HL-60 (cell line): ENCODE results near the gene PLCB1.

Experiments used
- DNase-seq, 2 experiments: peaks; one replicate each; pipeline ENCODE4 v3.0.0-alpha.2; 2010 to 2020; ENCODE audit warnings: low read depth in 1 of 2, low spot score in 1 of 2
- H3K27ac ChIP-seq: fragments of 250-450 bp; sonication (Bioruptor Pico); replicated peaks from 2 replicates; pipeline ENCODE4 v1.5.1; 2020; ENCODE audit warnings: mild to moderate bottlenecking, moderate library complexity
- H3K27me3 ChIP-seq: fragments of 250-450 bp; sonication (Bioruptor Pico); 2 replicates; pipeline ENCODE4 v1.5.1; 2021; ENCODE audit warnings: mild to moderate bottlenecking, moderate library complexity; ENCODE audit not compliant: insufficient read depth, poor library complexity, severe bottlenecking
- H3K4me3 ChIP-seq: replicated peaks from 2 replicates; pipeline ENCODE4 v1.5.1; 2011; ENCODE audit warnings: mild to moderate bottlenecking, control low read depth, low read length; ENCODE audit not compliant: insufficient read depth
- GABPA ChIP-seq: IDR thresholded peaks from 2 replicates; pipeline ENCODE4 v1.6.1; 2012; ENCODE audit warnings: low read depth
- POLR2AphosphoS5 ChIP-seq: IDR thresholded peaks from 2 replicates; pipeline ENCODE4 v1.6.1; 2012; ENCODE audit warnings: low read depth
- SPI1 ChIP-seq: IDR thresholded peaks from 2 replicates; pipeline ENCODE4 v1.6.1; 2012; ENCODE audit warnings: low read depth, mild to moderate bottlenecking, borderline replicate concordance
- TF ChIP-seq, protein P1 (sequence below): IDR thresholded peaks from 2 replicates; pipeline ENCODE4 v1.6.1; 2012; ENCODE audit warnings: low read depth; ENCODE audit not compliant: insufficient replicate concordance
- TF ChIP-seq, protein P2 (sequence below): IDR thresholded peaks from one replicate; pipeline ENCODE4 v1.5.1; 2011; ENCODE audit warnings: low read length, control low read depth, inconsistent platforms; ENCODE audit not compliant: insufficient read depth

PLCB1 gene

DNA sequence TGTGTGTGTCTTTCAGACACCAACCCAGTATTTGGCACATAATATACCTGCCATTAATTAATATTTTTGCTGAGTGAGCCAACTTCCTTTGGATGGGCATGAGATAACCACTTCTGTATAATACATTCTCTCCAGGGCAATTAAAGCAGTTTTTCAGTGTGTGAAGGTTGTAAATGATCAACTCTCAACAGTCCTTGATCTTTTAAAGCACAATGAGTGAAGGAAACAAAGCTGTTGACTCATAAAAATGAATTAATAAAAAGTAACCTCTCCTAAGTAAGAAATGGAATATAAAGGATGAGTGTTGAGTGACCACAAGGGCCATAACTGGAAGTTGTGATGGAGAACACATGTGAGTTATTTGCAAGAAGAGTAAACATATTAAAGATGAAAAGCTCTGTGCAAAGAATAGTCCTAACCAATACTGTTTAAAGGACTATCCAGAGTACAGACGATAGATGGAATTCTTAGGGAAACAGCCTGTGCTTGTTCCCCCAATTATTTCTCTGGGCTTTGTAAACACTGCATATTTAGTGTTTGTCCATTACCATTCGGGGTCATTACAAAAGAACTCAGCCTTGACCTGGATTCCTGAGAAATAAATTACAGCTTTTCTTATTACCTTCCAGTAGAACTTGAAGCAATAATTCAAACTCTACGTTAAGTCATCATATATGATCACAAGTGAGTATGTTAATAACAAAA is 446.2 kb downstream of the PLCB1 start:
- DNase-seq = no peak
- no peaks in the 10 kb centered on the region for H3K27me3 ChIP-seq
- no peak overlapping the region for H3K4me3 ChIP-seq
- no peak overlapping the region for H3K27ac ChIP-seq
- TF ChIP-seq, protein P1, sequence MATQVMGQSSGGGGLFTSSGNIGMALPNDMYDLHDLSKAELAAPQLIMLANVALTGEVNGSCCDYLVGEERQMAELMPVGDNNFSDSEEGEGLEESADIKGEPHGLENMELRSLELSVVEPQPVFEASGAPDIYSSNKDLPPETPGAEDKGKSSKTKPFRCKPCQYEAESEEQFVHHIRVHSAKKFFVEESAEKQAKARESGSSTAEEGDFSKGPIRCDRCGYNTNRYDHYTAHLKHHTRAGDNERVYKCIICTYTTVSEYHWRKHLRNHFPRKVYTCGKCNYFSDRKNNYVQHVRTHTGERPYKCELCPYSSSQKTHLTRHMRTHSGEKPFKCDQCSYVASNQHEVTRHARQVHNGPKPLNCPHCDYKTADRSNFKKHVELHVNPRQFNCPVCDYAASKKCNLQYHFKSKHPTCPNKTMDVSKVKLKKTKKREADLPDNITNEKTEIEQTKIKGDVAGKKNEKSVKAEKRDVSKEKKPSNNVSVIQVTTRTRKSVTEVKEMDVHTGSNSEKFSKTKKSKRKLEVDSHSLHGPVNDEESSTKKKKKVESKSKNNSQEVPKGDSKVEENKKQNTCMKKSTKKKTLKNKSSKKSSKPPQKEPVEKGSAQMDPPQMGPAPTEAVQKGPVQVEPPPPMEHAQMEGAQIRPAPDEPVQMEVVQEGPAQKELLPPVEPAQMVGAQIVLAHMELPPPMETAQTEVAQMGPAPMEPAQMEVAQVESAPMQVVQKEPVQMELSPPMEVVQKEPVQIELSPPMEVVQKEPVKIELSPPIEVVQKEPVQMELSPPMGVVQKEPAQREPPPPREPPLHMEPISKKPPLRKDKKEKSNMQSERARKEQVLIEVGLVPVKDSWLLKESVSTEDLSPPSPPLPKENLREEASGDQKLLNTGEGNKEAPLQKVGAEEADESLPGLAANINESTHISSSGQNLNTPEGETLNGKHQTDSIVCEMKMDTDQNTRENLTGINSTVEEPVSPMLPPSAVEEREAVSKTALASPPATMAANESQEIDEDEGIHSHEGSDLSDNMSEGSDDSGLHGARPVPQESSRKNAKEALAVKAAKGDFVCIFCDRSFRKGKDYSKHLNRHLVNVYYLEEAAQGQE = no peak

DNA sequence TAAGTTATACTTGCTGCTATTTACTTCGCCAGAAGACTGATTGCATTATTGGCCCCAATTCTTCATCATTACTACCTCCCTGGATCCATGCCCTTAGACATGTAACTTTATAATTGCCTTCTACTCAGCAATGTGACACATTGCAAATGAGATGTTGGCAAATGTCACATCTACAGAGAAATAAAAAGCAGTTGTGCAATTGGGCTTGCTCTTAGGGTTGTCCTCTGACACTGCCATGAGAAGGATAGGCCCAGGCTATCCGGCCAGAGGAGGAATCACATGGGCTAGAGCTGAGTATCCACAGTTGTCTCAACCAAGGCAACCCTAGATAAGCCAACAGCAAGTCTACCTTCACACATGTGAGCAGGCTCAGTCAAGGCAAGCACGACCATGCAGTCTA is 447.0 kb downstream of the PLCB1 start:
- H3K4me3 ChIP-seq = no peak overlapping the region
- no peak for TF ChIP-seq POLR2AphosphoS5
- TF ChIP-seq, protein P1 = no peak
- no peak for TF ChIP-seq GABPA
- TF ChIP-seq, protein P2, sequence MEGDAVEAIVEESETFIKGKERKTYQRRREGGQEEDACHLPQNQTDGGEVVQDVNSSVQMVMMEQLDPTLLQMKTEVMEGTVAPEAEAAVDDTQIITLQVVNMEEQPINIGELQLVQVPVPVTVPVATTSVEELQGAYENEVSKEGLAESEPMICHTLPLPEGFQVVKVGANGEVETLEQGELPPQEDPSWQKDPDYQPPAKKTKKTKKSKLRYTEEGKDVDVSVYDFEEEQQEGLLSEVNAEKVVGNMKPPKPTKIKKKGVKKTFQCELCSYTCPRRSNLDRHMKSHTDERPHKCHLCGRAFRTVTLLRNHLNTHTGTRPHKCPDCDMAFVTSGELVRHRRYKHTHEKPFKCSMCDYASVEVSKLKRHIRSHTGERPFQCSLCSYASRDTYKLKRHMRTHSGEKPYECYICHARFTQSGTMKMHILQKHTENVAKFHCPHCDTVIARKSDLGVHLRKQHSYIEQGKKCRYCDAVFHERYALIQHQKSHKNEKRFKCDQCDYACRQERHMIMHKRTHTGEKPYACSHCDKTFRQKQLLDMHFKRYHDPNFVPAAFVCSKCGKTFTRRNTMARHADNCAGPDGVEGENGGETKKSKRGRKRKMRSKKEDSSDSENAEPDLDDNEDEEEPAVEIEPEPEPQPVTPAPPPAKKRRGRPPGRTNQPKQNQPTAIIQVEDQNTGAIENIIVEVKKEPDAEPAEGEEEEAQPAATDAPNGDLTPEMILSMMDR = no peak
- TF ChIP-seq SPI1 = no peak
- no peak for DNase-seq
- H3K27me3 ChIP-seq = no peaks in the 10 kb centered on the region
- H3K27ac ChIP-seq = no peak overlapping the region

DNA sequence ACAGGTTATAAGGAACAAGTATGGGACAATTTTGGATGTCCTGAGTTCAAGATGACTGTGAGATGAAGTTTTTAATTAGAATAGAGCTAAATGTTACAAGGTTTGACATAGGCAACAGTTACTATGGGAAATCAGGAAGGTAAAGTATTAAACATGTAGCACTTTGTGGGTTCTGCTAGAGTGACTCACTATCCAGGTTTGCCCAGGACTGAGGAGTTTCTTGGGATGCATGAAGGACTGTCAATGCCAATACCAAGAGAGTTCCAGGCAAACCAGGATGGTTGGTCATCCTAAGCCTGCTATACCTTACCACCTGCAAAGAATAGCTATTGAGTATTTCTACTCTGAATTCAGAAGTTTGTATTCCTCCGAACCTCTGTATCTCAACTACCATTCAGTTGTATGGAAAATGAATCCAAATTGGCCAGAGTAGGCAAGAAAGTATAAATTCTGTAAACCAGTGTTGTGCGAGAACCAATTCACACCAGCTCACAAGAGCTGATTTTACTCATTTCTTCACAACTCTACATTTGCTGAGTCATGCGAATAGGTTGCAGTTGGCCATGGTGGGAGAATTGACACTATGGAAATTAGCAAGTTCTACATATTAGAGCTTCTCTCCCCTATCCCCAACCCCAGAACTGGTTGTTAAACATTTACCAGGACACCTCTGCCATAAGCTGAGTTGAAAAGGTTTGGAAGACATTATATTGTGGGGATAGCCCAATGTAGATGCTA is 449.5 kb downstream of the PLCB1 start:
- H3K27ac ChIP-seq = no peak overlapping the region
- DNase-seq = no peak
- no peak for TF ChIP-seq GABPA
- no peak for TF ChIP-seq SPI1
- TF ChIP-seq POLR2AphosphoS5 = no peak
- TF ChIP-seq, protein P2 = no peak
- TF ChIP-seq, protein P1 = no peak
- no peaks in the 10 kb centered on the region for H3K27me3 ChIP-seq
- H3K4me3 ChIP-seq = no peak overlapping the region
